ENCODE data around the gene ILF2. TPM values are rescaled to one million over a fixed set of nuclear protein-coding genes. Genes with fewer than 3 reads are reported as not detected.

ILF2 gene
- total and polyA plus RNA-seq, 2 donors (not counting 1 experiment from before 2014, with no cell fraction given): 89.8 to 94.0 TPM

DNA sequence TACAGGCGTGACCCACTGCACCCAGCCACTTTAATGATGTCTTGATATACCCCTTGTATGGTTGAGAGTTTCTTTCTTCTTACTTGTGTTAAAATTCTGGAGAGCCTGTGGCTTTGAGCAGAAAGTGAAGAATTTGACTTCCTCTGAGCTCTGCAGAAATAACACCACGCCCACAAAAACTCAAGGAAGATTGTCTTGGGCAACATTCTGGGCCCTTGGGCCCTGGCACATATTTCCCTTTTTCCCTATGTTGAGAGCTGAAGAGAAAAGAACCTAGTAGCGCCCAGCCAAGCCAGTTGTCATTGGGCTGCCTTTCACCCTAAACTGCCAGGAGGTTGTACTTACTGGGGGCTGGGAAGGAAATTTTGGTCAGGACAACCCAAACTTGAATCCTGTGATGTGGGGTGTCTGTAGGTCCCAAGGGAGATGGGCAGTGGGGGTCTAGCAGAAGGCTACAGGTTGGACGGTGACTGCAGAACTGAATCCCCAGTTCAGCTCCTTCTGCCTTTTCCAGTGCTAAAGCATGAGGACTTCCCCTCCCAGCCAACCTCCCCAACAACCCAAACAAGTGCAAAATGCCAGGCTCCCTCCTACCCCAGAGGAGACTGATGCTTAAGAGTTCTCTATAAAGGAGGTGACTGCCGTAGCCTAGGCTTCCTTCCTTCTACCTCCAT is 24.0 kb downstream of the ILF2 start:
- no peak for ATAC-seq (ENCODE audit: low read depth)
- WGBS (ENCODE audit: insufficient coverage): no CpG with 5 or more reads among the region's 5 CpGs
- DNase-seq: no peak

More for the DNA sequence above, 24.0 kb downstream of the ILF2 start:
- Histone ChIP-seq H3K27ac (ENCODE audit: low read length in 2 of 2) (peak overlapping the region in 1 of 2 donors; percentile 11), H3K4me3 (ENCODE audit: control extremely low read depth in 1 of 5, extremely low read depth in 1 of 5, insufficient read depth in 1 of 5, low read depth in 2 of 5, low read length in 4 of 5) (no peak overlapping the region), H3K79me2 (ENCODE audit: control insufficient read depth, insufficient read depth, low read length) (peaks cover 14% of the 10 kb centered on the region), H3K36me3 (replicated peaks in 1 of 2; ENCODE audit: control extremely low read depth in 1 of 2, control insufficient read depth in 1 of 2, extremely low read depth in 1 of 2, insufficient read depth in 2 of 2, low read length in 1 of 2) (peaks cover 24 to 59% of the 10 kb centered on the region in 2 experiments), H3K9me3 (ENCODE audit: control extremely low read depth in 1 of 3, control insufficient read depth in 2 of 3, insufficient read depth in 1 of 3, low read length in 2 of 3) (no peaks in the 10 kb centered on the region), H3K4me2 (replicated peaks; ENCODE audit: low read depth, low read length, poor library complexity, severe bottlenecking) (no peak overlapping the region), H4K20me1 (ENCODE audit: control insufficient read depth, insufficient read depth, low read length, poor library complexity, severe bottlenecking) (peaks cover 12% of the 10 kb centered on the region), H3K4me1 (ENCODE audit: control insufficient read depth in 2 of 2, insufficient read depth in 2 of 2, low read length in 2 of 2) (no peaks in the 10 kb centered on the region), H3K9ac (ENCODE audit: low read length) (no peak overlapping the region), H2AFZ (ENCODE audit: insufficient read depth, low read depth, low read length, poor library complexity, severe bottlenecking) (no peak overlapping the region), H3K27me3 (replicated peaks in 1 of 4; ENCODE audit: control extremely low read depth in 1 of 4, control insufficient read depth in 3 of 4, insufficient read depth in 4 of 4, low read length in 3 of 4) (no peaks in the 10 kb centered on the region)
- no peaks in the 10 kb centered on the region for H3K9me3 Mint-ChIP-seq (ENCODE audit: insufficient read depth)
- no peaks in the 10 kb centered on the region for H3K27me3 Mint-ChIP-seq
- peaks cover 13% of the 10 kb centered on the region for H3K4me1 Mint-ChIP-seq
- intact Hi-C loops (cut with micrococcal nuclease): no loop called here
- no peak overlapping the region for H3K27ac Mint-ChIP-seq
- no peak for TF ChIP-seq CTCF (IDR thresholded peaks at IDR 0.05)
- no peak for TF ChIP-seq EZH2 (IDR thresholded peaks at IDR 0.05; ENCODE audit: borderline replicate concordance, insufficient read depth, low read depth, low read length, poor library complexity, severe bottlenecking)
- CTCF ChIA-PET: interaction anchor here (0.9 to 2.4 kb wide), 2 partner anchors 10 to 74 kb away, joined by 3 to 6 read pairs; no protein-coding TSS in a partner anchor
- H3K4me3 Mint-ChIP-seq: no peak overlapping the region
- POLR2A ChIA-PET: no interaction called here

All from B cell (primary cell).